ENCODE measurements around the gene SERINC2.

Gene SERINC2

GRCh38 chr1:31376375-31377134 lies 36.5 kb upstream of the SERINC2 start:
- DNase-seq (ENCODE audit: low spot score) = no peak
- in situ Hi-C loops (cut with MboI; ENCODE audit: low pct_unique_long_range_greater_than_20kb, low sequenced_read_pairs, unreplicated experiment) = no loop called here

DNA sequence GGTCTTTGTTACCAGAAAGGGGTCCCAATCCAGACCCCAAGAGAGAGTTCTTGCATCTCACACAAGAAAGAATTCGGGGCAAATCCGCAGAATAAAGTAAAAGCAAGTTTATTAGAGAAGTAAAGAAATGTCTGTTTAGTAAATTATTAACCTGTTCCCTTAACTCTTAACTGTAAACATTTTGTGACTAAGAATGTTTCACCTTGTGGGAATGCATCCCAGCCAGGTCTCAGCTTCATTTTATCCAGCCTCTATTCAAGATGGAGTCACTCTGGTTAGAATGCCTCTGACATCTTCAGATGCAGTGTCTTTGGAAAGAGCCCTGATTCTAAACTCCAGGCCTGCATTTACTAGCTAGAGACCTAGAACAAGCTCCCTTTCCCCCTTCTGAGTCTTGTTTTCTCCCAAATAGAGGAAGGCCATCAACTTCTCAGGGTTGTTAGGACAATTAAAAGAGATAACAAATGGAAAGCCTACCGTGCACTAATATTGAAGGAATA lies 35.6 kb upstream of the SERINC2 start:
- no peak for TF ChIP-seq CTCF (IDR thresholded peaks at IDR 0.05; ENCODE audit: extremely low read depth, insufficient read depth, missing control alignments)
- DNase-seq (ENCODE audit: low spot score) = no peak
- in situ Hi-C loops (cut with MboI; ENCODE audit: low pct_unique_long_range_greater_than_20kb, low sequenced_read_pairs, unreplicated experiment) = no loop called here

More at GRCh38 chr1:31376375-31377134, 36.5 kb upstream of the SERINC2 start:
- no peak for TF ChIP-seq CTCF (IDR thresholded peaks at IDR 0.05; ENCODE audit: extremely low read depth, insufficient read depth, missing control alignments)

DNA sequence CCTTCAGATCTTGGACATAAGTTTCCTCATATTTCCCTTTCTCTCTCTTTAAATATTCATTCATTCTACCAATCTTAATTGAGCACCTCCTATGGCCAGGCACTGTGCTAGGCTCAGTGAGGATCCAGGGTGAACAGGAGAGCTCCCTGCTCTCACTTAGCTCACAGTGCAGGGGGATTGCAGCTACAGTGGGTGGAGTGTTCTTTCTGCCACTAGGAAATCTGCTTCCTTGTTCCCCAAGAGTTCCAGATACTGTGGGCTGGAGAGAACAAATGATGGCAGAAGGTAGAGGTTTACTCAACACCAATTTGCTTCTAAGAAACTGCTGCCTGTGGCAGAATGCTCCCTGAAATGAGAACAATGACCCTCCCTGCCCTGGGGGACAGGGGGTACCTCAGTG lies 35.0 kb upstream of the SERINC2 start:
- TF ChIP-seq CTCF (IDR thresholded peaks at IDR 0.05; ENCODE audit: extremely low read depth, insufficient read depth, missing control alignments) = no peak
- in situ Hi-C loops (cut with MboI; ENCODE audit: low pct_unique_long_range_greater_than_20kb, low sequenced_read_pairs, unreplicated experiment) = no loop called here
- DNase-seq (ENCODE audit: low spot score) = no peak

- no peak for TF ChIP-seq CTCF (IDR thresholded peaks at IDR 0.05; ENCODE audit: extremely low read depth, insufficient read depth, missing control alignments)
- DNase-seq (ENCODE audit: low spot score) = no peak
- in situ Hi-C loops (cut with MboI; ENCODE audit: low pct_unique_long_range_greater_than_20kb, low sequenced_read_pairs, unreplicated experiment) = no loop called here
These were observed 32.8 kb upstream of the SERINC2 start for GRCh38 chr1:31380181-31380580.

- DNase-seq (ENCODE audit: low spot score) = no peak
- in situ Hi-C loops (cut with MboI; ENCODE audit: low pct_unique_long_range_greater_than_20kb, low sequenced_read_pairs, unreplicated experiment) = no loop called here
- no peak for TF ChIP-seq CTCF (IDR thresholded peaks at IDR 0.05; ENCODE audit: extremely low read depth, insufficient read depth, missing control alignments)
These were observed 31.4 kb upstream of the SERINC2 start for GRCh38 chr1:31381394-31382294.

DNA sequence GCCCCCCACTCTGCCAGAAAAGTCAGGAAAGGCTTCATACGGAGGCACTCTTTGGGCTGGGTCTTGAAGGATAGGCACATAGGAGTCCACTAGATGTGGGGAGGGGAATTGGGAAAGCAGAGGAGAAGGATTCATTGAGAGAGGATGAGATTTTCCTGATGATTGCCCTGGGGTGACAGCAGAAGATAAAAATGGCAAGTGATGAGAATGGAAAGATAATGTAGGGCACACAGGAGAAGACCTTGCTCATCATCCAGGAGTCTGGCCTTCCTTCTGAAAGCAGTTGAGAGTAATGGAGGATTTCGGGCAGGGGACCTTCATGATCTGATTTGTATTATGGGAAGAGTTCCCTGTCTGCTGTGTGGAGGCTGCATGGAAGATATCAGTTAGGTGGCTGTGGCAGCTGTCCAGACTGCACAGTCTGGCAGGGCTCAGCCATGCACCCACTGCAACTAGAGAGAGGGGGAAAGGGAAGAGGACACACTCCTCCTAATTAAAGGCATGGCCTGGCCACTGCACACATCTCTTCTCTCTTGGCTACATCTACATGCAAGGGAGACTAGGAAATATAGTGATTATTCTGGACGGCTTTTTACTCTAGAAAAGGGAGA lies 30.5 kb upstream of the SERINC2 start:
- no peak for TF ChIP-seq CTCF (IDR thresholded peaks at IDR 0.05; ENCODE audit: extremely low read depth, insufficient read depth, missing control alignments)
- in situ Hi-C loops (cut with MboI; ENCODE audit: low pct_unique_long_range_greater_than_20kb, low sequenced_read_pairs, unreplicated experiment) = no loop called here
- no peak for DNase-seq (ENCODE audit: low spot score)
